Measurements from ENCODE around the gene DDX47.
"Not testable (repeated sequence)": the region's sequence is repeated elsewhere in the genome, so short reads cannot be mapped to it uniquely, and the experiment has no call there.

The DDX47 gene

DNA sequence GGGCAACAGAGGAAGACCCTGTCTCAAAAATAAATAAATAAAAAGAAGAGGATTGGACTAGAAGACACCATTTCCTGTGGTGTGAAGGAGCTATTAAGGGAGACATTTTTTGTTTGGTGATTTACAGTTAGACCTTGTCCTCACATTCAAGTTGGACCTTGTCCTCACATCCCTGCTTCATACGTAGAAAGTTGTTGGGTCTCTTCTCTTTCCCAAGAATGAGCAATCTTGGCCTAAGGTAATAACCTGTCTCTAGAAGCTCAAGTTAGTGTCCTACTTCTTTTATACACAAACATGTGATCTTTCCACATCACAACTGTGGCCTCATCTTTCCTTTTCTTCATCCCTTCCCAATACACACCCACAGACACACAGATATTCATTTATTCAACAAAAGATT is 14.7 kb upstream of the DDX47 start:
- no peak for DNase-seq

- DNase-seq: no peak
These were observed 13.8 kb upstream of the DDX47 start for GRCh38 chr12:12799163-12799920.

DNA sequence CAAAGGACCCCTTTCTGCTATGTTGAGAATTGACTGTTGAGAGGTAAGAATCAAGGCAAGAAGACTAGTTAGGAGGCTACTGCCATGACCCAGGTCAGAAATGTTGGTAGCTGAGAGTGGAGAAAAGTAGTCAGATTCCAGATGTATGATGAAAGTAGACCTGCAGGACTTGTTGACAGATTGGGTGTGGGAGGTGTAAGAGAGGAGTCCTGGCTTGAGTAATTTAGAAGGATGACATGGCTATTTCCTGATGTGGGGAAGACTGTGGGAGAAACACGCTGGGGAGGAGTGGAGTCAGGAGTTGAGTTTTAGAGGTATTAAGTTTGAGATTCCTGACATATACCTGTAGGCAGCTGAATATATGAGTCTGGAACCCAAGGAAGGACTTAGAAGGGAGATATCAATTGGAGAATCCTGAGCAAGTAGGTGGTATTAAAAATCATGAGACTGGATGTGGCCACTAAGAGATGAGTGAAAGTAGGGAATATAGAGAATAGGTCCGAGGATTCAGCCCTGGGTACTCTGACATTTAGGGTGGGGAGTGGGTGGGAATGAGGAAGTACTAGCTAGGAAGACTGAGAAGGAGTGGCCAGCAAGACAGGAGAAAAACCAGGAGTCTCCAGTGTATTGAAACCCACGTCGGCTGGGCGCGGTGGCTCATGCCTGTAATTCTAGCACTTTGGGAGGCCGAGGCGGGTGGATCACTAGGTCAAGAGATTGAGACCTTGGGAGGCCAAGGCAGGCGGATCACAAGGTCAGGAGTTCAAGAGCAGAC is 12.6 kb upstream of the DDX47 start:
- no peak for DNase-seq

DNA sequence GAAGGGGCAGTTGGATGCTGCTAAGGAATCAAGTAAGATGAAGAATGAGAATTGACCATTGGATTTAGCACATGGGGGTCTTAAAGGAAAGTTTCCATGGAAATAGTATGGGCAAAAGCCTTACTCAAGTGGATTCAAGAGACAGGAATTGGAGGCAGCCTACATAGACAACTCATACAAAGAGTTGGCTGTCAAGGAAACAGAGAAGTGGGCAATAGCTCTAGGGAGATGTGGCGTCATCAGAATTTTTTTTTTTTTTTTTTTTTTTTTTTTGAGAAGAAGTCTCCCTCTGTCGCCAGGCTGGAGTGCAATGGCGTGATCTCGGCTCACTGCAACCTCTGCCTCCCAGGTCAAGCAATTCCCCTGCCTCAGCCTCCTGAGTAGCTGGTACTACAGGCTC is 11.5 kb upstream of the DDX47 start:
- DNase-seq: not testable (repeated sequence)

DNA sequence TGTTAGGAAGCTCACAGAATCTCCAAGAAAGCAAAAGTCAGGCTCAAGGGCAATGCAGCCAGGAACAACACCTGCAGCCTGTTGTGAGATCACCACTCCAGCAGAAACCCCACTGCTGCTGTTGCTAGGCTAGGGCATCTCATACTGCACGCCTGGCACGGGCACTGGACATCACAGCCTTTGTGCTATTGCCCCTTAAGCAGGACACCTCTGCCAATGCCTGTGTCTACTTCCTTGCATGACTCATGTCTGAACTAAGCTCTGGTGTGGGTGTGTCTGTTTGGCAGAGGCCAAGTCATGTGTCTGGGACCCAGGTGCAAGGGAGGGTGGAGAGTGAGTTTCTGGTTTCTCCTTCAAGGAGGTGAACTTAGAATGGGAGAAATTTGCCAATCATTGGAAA is 10.0 kb upstream of the DDX47 start:
- DNase-seq: peak; percentile 30

- no peak for DNase-seq
These were observed 9.1 kb upstream of the DDX47 start for GRCh38 chr12:12804011-12804410.

DNA sequence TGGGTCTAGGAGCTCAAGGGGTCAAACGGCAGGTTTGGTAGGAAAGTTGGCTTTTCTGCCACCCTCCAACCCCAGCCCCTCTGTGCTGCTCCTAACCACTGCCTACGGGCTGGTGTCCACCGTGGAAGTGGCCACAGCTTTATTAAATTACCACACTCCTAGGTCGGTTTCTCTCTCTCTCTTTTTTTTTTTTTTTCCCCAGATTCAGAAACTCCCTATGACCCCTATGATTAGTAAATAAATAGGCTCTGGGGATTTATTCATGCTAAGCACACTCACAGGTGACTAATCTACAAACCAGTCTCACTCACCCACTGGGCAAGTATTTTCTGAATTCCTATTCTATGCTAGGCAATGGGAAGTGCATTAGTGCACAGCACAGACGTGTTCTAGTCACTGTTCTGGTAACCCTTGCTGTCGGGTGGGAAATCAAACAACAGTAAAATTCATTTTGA is 8.7 kb upstream of the DDX47 start:
- DNase-seq: no peak

- no peak for DNase-seq
These were observed 6.2 kb upstream of the DDX47 start for GRCh38 chr12:12806784-12807516.

DNA sequence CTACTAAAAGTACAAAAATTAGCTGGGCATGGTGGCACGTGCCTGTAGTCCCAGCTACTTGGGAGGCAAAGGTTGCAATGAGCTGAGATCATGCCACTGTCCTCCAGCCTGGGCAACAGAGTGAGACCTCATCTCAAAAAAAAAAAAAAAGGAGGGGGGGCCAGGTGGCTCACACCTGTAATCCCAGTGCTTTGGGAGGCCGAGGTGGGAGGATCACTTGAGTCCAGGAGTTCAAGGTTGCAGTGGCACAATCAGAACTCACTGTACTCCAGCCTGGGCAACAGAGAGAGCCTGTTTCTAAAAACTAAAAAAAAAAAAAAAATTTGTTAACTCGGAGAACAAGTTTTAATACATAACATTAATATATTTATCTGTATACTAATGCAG is 5.6 kb upstream of the DDX47 start:
- DNase-seq: not testable (repeated sequence)

- DNase-seq: peak; percentile 35
These were observed 5.0 kb upstream of the DDX47 start for GRCh38 chr12:12807970-12808702.

DNA sequence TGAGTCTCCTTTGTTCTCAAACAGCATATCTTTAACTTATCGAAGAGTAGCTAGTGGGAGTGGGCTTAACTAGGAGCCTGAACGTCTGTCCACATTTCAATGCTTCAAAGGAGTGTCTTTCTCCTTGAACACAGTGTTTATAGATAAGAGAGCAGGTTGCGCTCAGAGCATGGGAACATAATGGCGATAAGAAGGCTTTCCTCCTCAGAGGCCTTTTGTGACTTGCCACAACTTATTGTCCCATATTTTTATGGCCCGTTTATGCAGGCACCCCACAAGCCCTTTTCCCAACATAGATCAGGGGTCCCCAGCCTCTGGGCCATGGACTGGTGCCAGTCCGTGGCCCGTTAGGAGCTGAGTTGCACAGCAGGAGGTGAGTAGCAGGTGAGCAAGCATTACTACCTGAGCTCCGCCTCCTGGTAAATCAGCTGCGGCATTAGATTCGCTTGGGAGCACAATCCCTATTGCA is 2.6 kb upstream of the DDX47 start:
- DNase-seq: no peak

- no peak for DNase-seq
These were observed 1.8 kb upstream of the DDX47 start for GRCh38 chr12:12811343-12811742.

DNA sequence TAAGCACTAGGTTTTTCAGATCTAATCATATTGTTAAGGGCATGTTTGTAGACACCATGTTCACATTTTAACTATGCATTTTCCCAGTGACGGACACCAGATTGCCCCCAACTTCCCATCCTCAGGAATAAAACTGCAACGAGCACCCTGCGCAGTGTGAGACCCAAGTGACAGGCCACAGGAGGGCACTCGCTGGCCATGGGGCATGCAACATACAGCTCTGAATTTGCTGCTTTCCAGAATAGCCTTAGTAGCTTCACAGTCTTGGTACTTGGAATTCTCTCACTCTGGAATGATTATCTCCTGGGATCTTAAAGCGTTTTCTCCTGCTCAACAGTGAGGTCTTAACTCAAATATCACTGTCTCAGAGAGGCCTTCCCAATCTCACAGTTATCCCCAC is 972 bp upstream of the DDX47 start:
- no peak for DNase-seq

GRCh38 chr12:12812618-12813119 is 477 bp upstream of the DDX47 start:
- DNase-seq: no peak

GRCh38 chr12:12817616-12818015 is 4.5 kb downstream of the DDX47 start:
- DNase-seq: no peak

DNA sequence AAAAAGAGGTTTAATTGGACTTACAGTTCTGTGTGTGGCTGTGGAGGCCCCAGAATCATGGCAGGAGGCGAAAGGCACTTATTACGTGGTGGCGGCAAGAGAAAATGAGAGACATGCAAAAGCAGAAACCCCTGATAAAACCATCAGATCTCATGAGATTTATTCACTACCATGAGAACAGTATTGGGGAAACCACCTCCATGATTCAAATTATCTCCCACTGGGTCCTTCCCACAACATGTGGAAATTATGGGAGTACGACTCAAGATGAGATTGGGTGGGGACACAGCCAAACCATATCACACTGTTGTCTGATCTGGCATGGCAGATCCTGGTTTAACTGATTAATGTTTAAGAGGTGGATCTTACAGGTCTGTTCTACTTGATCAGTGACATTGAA is 5.6 kb downstream of the DDX47 start:
- no peak for DNase-seq

- DNase-seq: no peak
These were observed 6.1 kb downstream of the DDX47 start for GRCh38 chr12:12819221-12819620.

DNA sequence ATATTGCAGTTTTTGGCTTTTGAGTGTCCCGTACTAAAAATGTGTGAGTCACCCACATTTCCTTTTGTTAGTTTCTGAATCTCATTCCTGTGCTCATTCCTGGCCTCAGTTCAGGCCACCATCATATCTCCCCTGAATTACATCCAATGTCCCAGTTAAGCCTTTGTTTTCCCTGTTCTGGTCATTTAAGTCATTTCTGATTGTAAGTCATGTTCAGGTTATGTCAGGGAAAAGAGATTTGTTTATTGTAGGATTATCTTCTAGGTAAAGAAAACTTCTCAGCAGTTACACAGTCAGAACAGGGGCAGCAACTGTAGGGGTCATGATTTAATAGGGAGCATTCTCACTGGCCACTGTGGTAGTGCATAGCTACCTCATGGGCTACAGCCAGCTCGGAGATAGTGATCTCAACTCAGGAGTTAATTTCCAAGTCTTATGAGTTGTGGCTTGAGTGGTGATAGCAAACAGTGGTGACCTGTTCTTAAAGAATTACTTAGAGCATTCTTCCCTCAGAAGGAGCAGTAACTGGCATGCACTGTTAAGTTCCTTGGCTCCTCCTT is 6.7 kb downstream of the DDX47 start:
- no peak for DNase-seq

GRCh38 chr12:12820376-12820775 is 7.2 kb downstream of the DDX47 start:
- not testable (repeated sequence) for DNase-seq

DNA sequence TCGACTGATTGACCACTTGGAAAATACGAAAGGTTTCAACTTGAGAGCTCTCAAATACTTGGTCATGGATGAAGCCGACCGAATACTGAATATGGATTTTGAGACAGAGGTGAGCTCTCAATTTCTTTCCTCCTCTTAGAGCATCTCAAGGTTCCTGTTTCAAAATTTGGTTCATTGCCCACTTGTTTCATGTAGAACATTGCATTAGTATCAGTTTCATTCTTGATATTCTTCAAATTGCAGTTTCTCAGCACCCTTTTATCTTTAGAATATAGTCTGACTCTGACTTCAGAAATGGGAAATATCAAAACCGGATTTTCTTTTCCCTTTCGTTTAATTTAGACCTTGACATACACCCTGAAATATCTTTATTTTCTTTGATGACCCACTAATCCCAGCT is 8.8 kb downstream of the DDX47 start:
- no peak for DNase-seq

DNA sequence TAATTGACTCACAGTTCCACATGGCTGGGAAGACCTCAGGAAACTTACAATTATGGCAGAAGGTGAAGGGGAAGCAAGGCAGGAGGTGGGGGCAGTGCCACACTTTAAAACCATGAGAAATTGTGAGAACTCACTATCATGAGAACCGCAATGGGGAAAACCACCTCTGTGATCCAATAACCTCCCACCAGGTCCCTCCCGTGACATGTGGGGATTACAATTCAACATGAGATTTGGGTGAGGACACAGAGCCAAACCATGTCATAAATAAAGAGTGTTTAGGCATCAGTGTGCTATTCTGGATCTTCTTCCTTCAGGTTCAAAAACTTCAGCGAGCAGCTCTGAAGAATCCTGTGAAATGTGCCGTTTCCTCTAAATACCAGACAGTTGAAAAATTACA is 9.7 kb downstream of the DDX47 start:
- DNase-seq: no peak

DNA sequence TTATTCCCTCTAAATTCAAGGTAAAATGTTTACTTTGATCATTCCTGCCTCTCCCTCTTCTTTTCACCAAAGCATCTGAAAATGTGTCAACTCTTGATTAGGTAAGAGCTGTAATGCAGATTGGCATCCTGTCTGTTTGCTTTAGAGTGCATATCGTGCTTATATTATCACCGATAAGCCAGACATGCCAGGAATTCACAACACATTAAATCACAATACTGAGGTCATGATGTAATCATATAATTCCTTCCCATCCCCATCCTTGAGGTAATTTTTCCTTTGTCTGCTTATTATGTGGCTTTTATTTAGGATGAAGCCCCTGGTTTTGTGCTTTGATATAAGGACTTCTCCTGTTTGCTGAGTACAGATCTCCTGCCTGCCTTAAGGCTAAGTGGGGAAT is 10.2 kb downstream of the DDX47 start:
- no peak for DNase-seq

All from stimulated activated CD4-positive, alpha-beta T cell treated with anti-CD3 and anti-CD28 coated beads, Interleukin-1b, Interleukin-23, amount 100 ng/mL, for 48 hours (primary cell).